GM12878 (cell line): ENCODE data around the gene CLDN34. TPM values are rescaled to one million over a fixed set of nuclear protein-coding genes. Genes with fewer than 3 reads are reported as not detected.
A peak's percentile ranks its signal among the peaks of the same experiment; 100 is the strongest.

ENCODE experiments used
- ATAC-seq: fragments of 200-7000 bp; cut with Tn5 transposase; 3 replicates; pipeline ENCODE4 v1.9.1; 2020; ENCODE audit warnings: mild to moderate bottlenecking, moderate library complexity
- BruUV-seq: library from RNA; stranded (reverse); fragments of 400-500 nt; replicated peaks from 2 replicates; lab custom pipeline; 2021; lab: Mats Ljungman, UMichigan
- CTCF ChIA-PET: fragments of 300-600 bp; sonication (Branson Sonifier 250); formaldehyde crosslinking; extraction: SDS; loops from one replicate; lab custom pipeline; 2021; ENCODE audit warnings: inconsistent platforms; lab: Yijun Ruan, JAX
- POLR2A ChIA-PET: fragments of 350-600 bp; formaldehyde crosslinking; extraction: SDS; loops from one replicate; lab custom pipeline; 2021; ENCODE audit warnings: inconsistent platforms; lab: Charles Lee
- RAD21 ChIA-PET: fragments of 300-600 bp; sonication (Branson Sonifier 250); formaldehyde crosslinking; loops from one replicate; lab custom pipeline; 2023; ENCODE audit warnings: antibody characterized with exemption; ENCODE audit not compliant: unreplicated experiment; lab: Charles Lee
- SMC1A ChIA-PET: fragments of 300-600 bp; sonication (Branson Sonifier 250); formaldehyde crosslinking; loops from one replicate; lab custom pipeline; 2023; ENCODE audit not compliant: unreplicated experiment, uncharacterized antibody; lab: Charles Lee
- DNase-seq: peaks from one replicate; pipeline ENCODE4 v3.0.0-alpha.2; 2011; ENCODE audit warnings: low read depth, low spot score
- FAIRE-seq: peaks from 3 replicates; lab custom pipeline; 2011; peaks lifted over from hg19 to GRCh38; lab: Jason Lieb, UNC
- H2AFZ ChIP-seq: 2 replicates; pipeline ENCODE4 v1.6.0; 2011; ENCODE audit warnings: low read depth, low read length, control low read depth; ENCODE audit not compliant: control insufficient read depth
- H3K27ac ChIP-seq: 2 replicates; pipeline ENCODE4 v1.5.1; 2011; ENCODE audit warnings: control low read depth; ENCODE audit not compliant: control insufficient read depth, insufficient read depth
- H3K27me3 ChIP-seq, 2 experiments: replicated peaks in 1 of 2; 2 replicates each; pipeline versions ENCODE4 v1.6.0 to v1.6.1; 2011; ENCODE audit warnings: low read length in 1 of 2; ENCODE audit not compliant: control insufficient read depth in 2 of 2, insufficient read depth in 2 of 2
- H3K36me3 ChIP-seq, 2 experiments: 2 replicates each; pipeline ENCODE4 v1.5.1; 2011; ENCODE audit warnings: low read length in 1 of 2; ENCODE audit not compliant: control insufficient read depth in 2 of 2, insufficient read depth in 2 of 2
- H3K4me1 ChIP-seq: 2 replicates; pipeline ENCODE4 v1.6.1; 2011; ENCODE audit warnings: mild to moderate bottlenecking, low read length, moderate library complexity, mixed read lengths; ENCODE audit not compliant: control insufficient read depth, insufficient read depth
- H3K4me2 ChIP-seq: 2 replicates; pipeline ENCODE4 v1.6.0; 2011; ENCODE audit warnings: control low read depth; ENCODE audit not compliant: control insufficient read depth, insufficient read depth
- H3K4me3 ChIP-seq: fragments of 200-600 bp; sonication (generic); 2 replicates; pipeline ENCODE4 v1.5.1; 2016
- H3K79me2 ChIP-seq: 2 replicates; pipeline ENCODE4 v1.6.0; 2011; ENCODE audit warnings: low read length; ENCODE audit not compliant: control insufficient read depth, insufficient read depth
- H3K9ac ChIP-seq: 2 replicates; pipeline ENCODE4 v1.8.0; 2011; ENCODE audit warnings: low read length, control low read depth, mixed read lengths; ENCODE audit not compliant: control insufficient read depth, insufficient read depth
- H3K9me3 ChIP-seq: replicated peaks from 3 replicates; pipeline ENCODE4 v1.5.1; 2011; ENCODE audit warnings: mild to moderate bottlenecking, low read length; ENCODE audit not compliant: control insufficient read depth, insufficient read depth
- H4K20me1 ChIP-seq: 2 replicates; pipeline ENCODE4 v1.6.0; 2011; ENCODE audit not compliant: control insufficient read depth, insufficient read depth
- ASH2L ChIP-seq: fragments of 300-600, 200-600 bp; sonication (generic); IDR thresholded peaks from 2 replicates; pipeline ENCODE4 v1.6.1; 2017; ENCODE audit warnings: low read depth, mild to moderate bottlenecking, borderline replicate concordance
- CHD4 ChIP-seq: fragments of 200-600 bp; sonication (generic); IDR thresholded peaks from 2 replicates; pipeline ENCODE4 v1.6.1; 2016; ENCODE audit warnings: mild to moderate bottlenecking
- ELK1 ChIP-seq: IDR thresholded peaks from 2 replicates; pipeline ENCODE4 v1.6.1; 2012; ENCODE audit warnings: low read depth, low read length, improper control_type of control experiment
- NFIC ChIP-seq: IDR thresholded peaks from 2 replicates; pipeline ENCODE4 v1.6.1; 2012; ENCODE audit warnings: low read depth, mild to moderate bottlenecking, inconsistent platforms, low read length, moderate library complexity
- NR2C2 ChIP-seq: IDR thresholded peaks from 2 replicates; pipeline ENCODE4 v1.6.1; 2011; ENCODE audit warnings: borderline replicate concordance, low read depth; ENCODE audit not compliant: control insufficient read depth, insufficient read length
- POLR2AphosphoS5 ChIP-seq: IDR thresholded peaks from 2 replicates; pipeline ENCODE4 v1.6.1; 2011; ENCODE audit warnings: mild to moderate bottlenecking, low read length, inconsistent platforms
- RAD51 ChIP-seq: fragments of 450-650 bp; IDR thresholded peaks from 2 replicates; pipeline ENCODE4 v1.6.1; 2016; ENCODE audit warnings: moderate library complexity, mild to moderate bottlenecking, inconsistent platforms
- RCOR1 ChIP-seq: conservative IDR thresholded peaks from 2 replicates; pipeline ENCODE4 v1.6.1; 2012; ENCODE audit warnings: low read depth, low read length, improper control_type of control experiment
- SMAD1 ChIP-seq: fragments of 450-650 bp; IDR thresholded peaks from 2 replicates; pipeline ENCODE4 v1.6.1; 2018; ENCODE audit warnings: mild to moderate bottlenecking, low read depth; ENCODE audit not compliant: partially characterized antibody
- SUZ12 ChIP-seq: fragments of 200-600 bp; sonication (generic); IDR thresholded peaks from one replicate; pipeline ENCODE4 v1.6.1; 2018; ENCODE audit warnings: antibody characterized with exemption, mild to moderate bottlenecking; ENCODE audit not compliant: unreplicated experiment
- ZNF622 ChIP-seq: fragments of 450-650 bp; IDR thresholded peaks from 2 replicates; pipeline ENCODE4 v1.6.1; 2017; ENCODE audit warnings: mild to moderate bottlenecking, inconsistent platforms
- WGBS: methylation state at CpG from one replicate; pipeline ENCODE4 v1.1.6; 2016; ENCODE audit warnings: low lambda C conversion rate; ENCODE audit not compliant: insufficient replicate concordance, insufficient coverage; ENCODE audit errors: missing lambda C conversion rate; 5-methylcytosine and 5-hydroxymethylcytosine counted together
- in situ Hi-C: fragments of 300-500 bp; cut with MboI; formaldehyde crosslinking; loops from 9 replicates; pipeline ENCODE4 v1.14.3; 2018; ENCODE audit warnings: mixed read lengths
- intact Hi-C: fragments of 100-400 bp; cut with micrococcal nuclease; formaldehyde crosslinking; loops from one replicate; pipeline ENCODE4 v1.14.2; 2022; ENCODE audit not compliant: unreplicated experiment
- polyA plus RNA-seq, 11 experiments: library from polyadenylated mRNA; depleted of rRNA in 4 of 11; unstranded in 6 of 11; stranded (reverse) in 5 of 11; fragments of >200 nt; fragmentation: Nextera tagmentation in 4 of 11; fragmentation: Illumina TruSeq in 1 of 11; extraction: Ambion mirVana in 4 of 11; extraction: Trizol in 1 of 11; gene quantifications; 1 replicate in 1 of 11; 2 replicates in 10 of 11; pipeline versions ENCODE4 v1.2.1 to v1.2.3, GENCODE V29; 2011 to 2016; ENCODE audit warnings: inconsistent platforms in 2 of 11, missing spikeins in 2 of 11, low read depth in 1 of 11
- total RNA-seq, 4 experiments: library from RNA; depleted of rRNA in 3 of 4; stranded (reverse); fragments of >200 nt in 3 of 4; fragmentation: Illumina TruSeq in 1 of 4; extraction: Trizol in 1 of 4; gene quantifications; 2 replicates each; pipeline versions ENCODE4 v1.2.1 to v1.2.3, GENCODE V29; 2013 to 2021
- TF ChIP-seq, protein P1 (sequence below): fragments of 450-650 bp; IDR thresholded peaks from 2 replicates; pipeline ENCODE4 v1.6.1; 2014; ENCODE audit warnings: mild to moderate bottlenecking
- TF ChIP-seq, protein P2 (sequence below): IDR thresholded peaks from 2 replicates; pipeline ENCODE4 v1.6.1; 2011; ENCODE audit warnings: low read depth, low read length, improper control_type of control experiment, borderline replicate concordance

Gene CLDN34
- total and polyA plus RNA-seq, 10 of the 15 experiments (the other 5 are each of a cell fraction or from before 2014, with no cell fraction given): not detected

DNA sequence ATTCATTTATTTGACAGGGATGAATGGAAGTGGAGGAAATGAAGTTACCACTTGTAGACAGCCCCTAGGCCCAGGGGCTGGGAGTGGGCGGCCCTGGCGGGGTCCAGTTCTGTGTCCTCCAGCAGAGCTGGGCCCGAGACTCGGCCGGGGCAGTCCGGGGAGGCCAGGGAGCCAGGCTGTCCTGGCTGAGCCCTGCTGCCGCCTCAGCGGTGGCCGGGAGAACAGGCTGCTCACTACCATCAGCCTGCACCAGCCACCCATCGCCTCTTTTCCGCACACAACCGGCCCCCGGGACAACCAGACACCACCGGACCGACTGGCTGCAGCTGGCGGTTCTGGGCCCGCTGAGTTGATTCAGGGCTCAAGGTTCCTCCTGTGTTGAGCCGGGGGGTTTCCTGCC is 25.6 kb downstream of the CLDN34 start:
- no peak overlapping the region for H3K27ac ChIP-seq
- POLR2A ChIA-PET: no interaction called here
- H3K9ac ChIP-seq: no peak overlapping the region
- H3K4me1 ChIP-seq: peaks cover 9% of the 10 kb centered on the region
- H3K79me2 ChIP-seq: no peaks in the 10 kb centered on the region
- H2AFZ ChIP-seq: no peak overlapping the region
- no peak for DNase-seq
- intact Hi-C loops: no loop called here
- no peaks in the 10 kb centered on the region for H3K27me3 ChIP-seq
- no peak for FAIRE-seq
- BruUV-seq: no TSS peak
- ATAC-seq: no peak
- no peaks in the 10 kb centered on the region for H3K9me3 ChIP-seq
- RAD21 ChIA-PET: interaction anchor here (14.7 kb wide), 1 partner anchor 123 kb away, joined by 424 read pairs; no protein-coding TSS in a partner anchor
- H3K4me3 ChIP-seq: no peak overlapping the region
- H3K36me3 ChIP-seq: no peaks in the 10 kb centered on the region
- no peaks in the 10 kb centered on the region for H4K20me1 ChIP-seq
- in situ Hi-C loops: loop anchor here (25.0 kb wide), 2 partner anchors 620 to 1120 kb away; partner anchors contain the start of genes HCCS and MID1
- CTCF ChIA-PET: interaction anchor here (2.7 kb wide), 1 partner anchor 127 kb away, joined by 29 read pairs; no protein-coding TSS in a partner anchor
- H3K4me2 ChIP-seq: no peak overlapping the region
- WGBS: 71% methylated on average over 18 of the region's 18 CpGs
- SMC1A ChIA-PET: interaction anchor here (1.4 to 4.1 kb wide), 4 partner anchors 43 to 127 kb away, joined by 3 to 41 read pairs (median 4); no protein-coding TSS in a partner anchor
- TF ChIP-seq NFIC (no peak), POLR2AphosphoS5 (no peak), ELK1 (no peak)

- RAD21 ChIA-PET: interaction anchor here (1.5 to 14.7 kb wide), 11 partner anchors 8 to 191 kb away, joined by 3 to 424 read pairs (median 26); no protein-coding TSS in a partner anchor
- DNase-seq: no peak
- H3K4me2 ChIP-seq: no peak overlapping the region
- in situ Hi-C loops (loop anchor here (5.0 to 25.0 kb wide), 3 partner anchors 121 to 1116 kb away; partner anchors contain the start of genes HCCS and MID1), intact Hi-C loops (loop anchor here (1.0 to 5.0 kb wide), 5 partner anchors 17 to 171 kb away; no protein-coding TSS in a partner anchor)
- no peak overlapping the region for H2AFZ ChIP-seq
- H3K79me2 ChIP-seq: no peaks in the 10 kb centered on the region
- H4K20me1 ChIP-seq: no peaks in the 10 kb centered on the region
- no peak overlapping the region for H3K9ac ChIP-seq
- no peak overlapping the region for H3K4me3 ChIP-seq
- CTCF ChIA-PET: interaction anchor here (0.7 to 8.6 kb wide), 14 partner anchors 13 to 194 kb away, joined by 3 to 412 read pairs (median 6); no protein-coding TSS in a partner anchor
- ATAC-seq: peak; percentile 60
- FAIRE-seq: peak; percentile 80
- SMC1A ChIA-PET: interaction anchor here (0.7 to 11.5 kb wide), 16 partner anchors 8 to 160 kb away, joined by 3 to 281 read pairs (median 9); partner anchors contain the start of gene CLCN4
- no TSS peak for BruUV-seq
- POLR2A ChIA-PET: interaction anchor here (1.9 to 4.8 kb wide), 2 partner anchors 87 to 122 kb away, joined by 8 to 42 read pairs; no protein-coding TSS in a partner anchor
- no peak overlapping the region for H3K27ac ChIP-seq
- 2% methylated on average over 18 of the region's 18 CpGs for WGBS
- H3K4me1 ChIP-seq: peaks cover 9% of the 10 kb centered on the region
- H3K36me3 ChIP-seq: no peaks in the 10 kb centered on the region
- H3K27me3 ChIP-seq: no peaks in the 10 kb centered on the region
- no peaks in the 10 kb centered on the region for H3K9me3 ChIP-seq
- TF ChIP-seq CHD4 (no peak), ZNF622 (no peak), ASH2L (no peak), RCOR1 (no peak), SMAD1 (no peak), SUZ12 (no peak), RAD51 (no peak), NR2C2 (no peak)
- TF ChIP-seq, protein P1, sequence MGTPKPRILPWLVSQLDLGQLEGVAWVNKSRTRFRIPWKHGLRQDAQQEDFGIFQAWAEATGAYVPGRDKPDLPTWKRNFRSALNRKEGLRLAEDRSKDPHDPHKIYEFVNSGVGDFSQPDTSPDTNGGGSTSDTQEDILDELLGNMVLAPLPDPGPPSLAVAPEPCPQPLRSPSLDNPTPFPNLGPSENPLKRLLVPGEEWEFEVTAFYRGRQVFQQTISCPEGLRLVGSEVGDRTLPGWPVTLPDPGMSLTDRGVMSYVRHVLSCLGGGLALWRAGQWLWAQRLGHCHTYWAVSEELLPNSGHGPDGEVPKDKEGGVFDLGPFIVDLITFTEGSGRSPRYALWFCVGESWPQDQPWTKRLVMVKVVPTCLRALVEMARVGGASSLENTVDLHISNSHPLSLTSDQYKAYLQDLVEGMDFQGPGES: no peak
- TF ChIP-seq, protein P2, sequence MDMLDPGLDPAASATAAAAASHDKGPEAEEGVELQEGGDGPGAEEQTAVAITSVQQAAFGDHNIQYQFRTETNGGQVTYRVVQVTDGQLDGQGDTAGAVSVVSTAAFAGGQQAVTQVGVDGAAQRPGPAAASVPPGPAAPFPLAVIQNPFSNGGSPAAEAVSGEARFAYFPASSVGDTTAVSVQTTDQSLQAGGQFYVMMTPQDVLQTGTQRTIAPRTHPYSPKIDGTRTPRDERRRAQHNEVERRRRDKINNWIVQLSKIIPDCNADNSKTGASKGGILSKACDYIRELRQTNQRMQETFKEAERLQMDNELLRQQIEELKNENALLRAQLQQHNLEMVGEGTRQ: no peak
Observed at GRCh38 chrX:9995855-9996339, 28.7 kb downstream of the CLDN34 start.
